Measurements from ENCODE around the gene TMPRSS5.

DNA sequence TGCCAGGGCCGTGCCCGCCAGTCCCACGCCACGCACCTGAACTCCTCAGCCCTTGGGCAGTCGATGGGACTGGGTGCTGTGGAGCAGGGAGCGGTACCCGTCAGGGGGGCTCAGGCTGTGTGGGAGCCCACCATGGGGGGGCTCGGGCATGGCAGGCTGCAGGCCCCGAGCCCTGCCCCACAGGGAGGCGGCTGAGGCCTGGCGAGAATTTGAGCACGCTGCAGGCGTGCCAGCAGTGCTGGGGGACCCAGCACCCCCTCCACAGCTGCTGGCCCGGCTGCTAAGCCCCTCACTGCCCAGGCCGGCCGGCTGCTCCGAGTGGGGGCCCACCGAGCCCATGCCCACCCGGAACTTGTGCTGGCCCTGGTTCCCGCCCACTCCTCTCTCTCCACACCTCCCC, 56.8 kb downstream of the TMPRSS5 start:
- TF ChIP-seq EZH2 (IDR thresholded peaks at IDR 0.05) = no peak
- TF ChIP-seq, protein P1, sequence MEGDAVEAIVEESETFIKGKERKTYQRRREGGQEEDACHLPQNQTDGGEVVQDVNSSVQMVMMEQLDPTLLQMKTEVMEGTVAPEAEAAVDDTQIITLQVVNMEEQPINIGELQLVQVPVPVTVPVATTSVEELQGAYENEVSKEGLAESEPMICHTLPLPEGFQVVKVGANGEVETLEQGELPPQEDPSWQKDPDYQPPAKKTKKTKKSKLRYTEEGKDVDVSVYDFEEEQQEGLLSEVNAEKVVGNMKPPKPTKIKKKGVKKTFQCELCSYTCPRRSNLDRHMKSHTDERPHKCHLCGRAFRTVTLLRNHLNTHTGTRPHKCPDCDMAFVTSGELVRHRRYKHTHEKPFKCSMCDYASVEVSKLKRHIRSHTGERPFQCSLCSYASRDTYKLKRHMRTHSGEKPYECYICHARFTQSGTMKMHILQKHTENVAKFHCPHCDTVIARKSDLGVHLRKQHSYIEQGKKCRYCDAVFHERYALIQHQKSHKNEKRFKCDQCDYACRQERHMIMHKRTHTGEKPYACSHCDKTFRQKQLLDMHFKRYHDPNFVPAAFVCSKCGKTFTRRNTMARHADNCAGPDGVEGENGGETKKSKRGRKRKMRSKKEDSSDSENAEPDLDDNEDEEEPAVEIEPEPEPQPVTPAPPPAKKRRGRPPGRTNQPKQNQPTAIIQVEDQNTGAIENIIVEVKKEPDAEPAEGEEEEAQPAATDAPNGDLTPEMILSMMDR (IDR thresholded peaks at IDR 0.05) = no peak
- no peak for TF ChIP-seq EZH2phosphoT487 (IDR thresholded peaks at IDR 0.05)
